B cell (primary cell): Measurements from ENCODE around the gene LMAN2. TPM values are rescaled to one million over a fixed set of nuclear protein-coding genes. Genes with fewer than 3 reads are reported as not detected.

Source experiments
- ATAC-seq: fragments of 200-7000 bp; cut with Tn5 transposase; one replicate; pipeline ENCODE4 v1.10.0; 2021; ENCODE audit warnings: low read depth, mild to moderate bottlenecking, moderate number of reproducible peaks, moderate library complexity
- CTCF ChIA-PET: fragments of 350-600 bp; sonication (Branson Sonifier 250); formaldehyde crosslinking; loops from one replicate; lab custom pipeline; 2021; ENCODE audit warnings: antibody characterized with exemption, inconsistent platforms; lab: Charles Lee
- POLR2A ChIA-PET: fragments of 350-600 bp; sonication (Branson Sonifier 250); formaldehyde crosslinking; loops from one replicate; lab custom pipeline; 2021; ENCODE audit warnings: antibody characterized with exemption; lab: Charles Lee
- DNase-seq: peaks from one replicate; pipeline ENCODE4 v3.0.0; 2013
- H2AFZ ChIP-seq: 2 replicates; pipeline ENCODE4 v1.6.1; 2012; ENCODE audit warnings: mild to moderate bottlenecking, low read depth, low read length; ENCODE audit not compliant: insufficient read depth, poor library complexity, severe bottlenecking
- H3K27ac ChIP-seq, 2 donors: 1 replicate in 1 of 2; 2 replicates in 1 of 2; pipeline ENCODE4 v1.5.1; 2012 to 2013; ENCODE audit warnings: low read length in 2 of 2, mild to moderate bottlenecking in 2 of 2, moderate library complexity in 1 of 2
- H3K27me3 ChIP-seq, 4 experiments: fragments of 200-600 bp in 1 of 4; sonication (generic) in 1 of 4; replicated peaks in 1 of 4; 1 replicate in 2 of 4; 2 replicates in 2 of 4; pipeline versions ENCODE4 v1.6.1 to v1.7.0; 2013 to 2016; ENCODE audit warnings: low read length in 3 of 4, mild to moderate bottlenecking in 2 of 4, mixed read lengths in 1 of 4, moderate library complexity in 1 of 4; ENCODE audit not compliant: insufficient read depth in 4 of 4, control insufficient read depth in 3 of 4; ENCODE audit errors: control extremely low read depth in 1 of 4
- H3K36me3 ChIP-seq, 2 experiments: replicated peaks in 1 of 2; 1 replicate in 1 of 2; 2 replicates in 1 of 2; pipeline versions ENCODE4 v1.6.1 to v1.7.1; 2013; ENCODE audit warnings: low read length in 1 of 2; ENCODE audit not compliant: insufficient read depth in 2 of 2, control insufficient read depth in 1 of 2; ENCODE audit errors: control extremely low read depth in 1 of 2, extremely low read depth in 1 of 2
- H3K4me1 ChIP-seq, 2 donors: fragments of 200-600 bp in 1 of 2; sonication (generic) in 1 of 2; 1 replicate in 1 of 2; 2 replicates in 1 of 2; pipeline versions ENCODE4 v1.5.1 to v1.6.1; 2013 to 2017; ENCODE audit warnings: low read length in 2 of 2; ENCODE audit not compliant: control insufficient read depth in 2 of 2, insufficient read depth in 2 of 2
- H3K4me2 ChIP-seq: replicated peaks from 2 replicates; pipeline ENCODE3; 2012; ENCODE audit warnings: mild to moderate bottlenecking, low read depth, low read length; ENCODE audit not compliant: poor library complexity, severe bottlenecking
- H3K4me3 ChIP-seq, 5 experiments: fragments of 200-600 bp in 1 of 5; sonication (generic) in 1 of 5; 1 replicate in 3 of 5; 2 replicates in 2 of 5; pipeline versions ENCODE4 v1.5.1 to v1.7.0; 2011 to 2016; ENCODE audit warnings: low read length in 4 of 5, mild to moderate bottlenecking in 4 of 5, low read depth in 2 of 5, control low read depth in 1 of 5, moderate library complexity in 1 of 5; ENCODE audit not compliant: insufficient read depth in 1 of 5; ENCODE audit errors: control extremely low read depth in 1 of 5, extremely low read depth in 1 of 5
- H3K79me2 ChIP-seq: fragments of 200-600 bp; sonication (generic); one replicate; pipeline ENCODE4 v1.6.0; 2016; ENCODE audit warnings: low read length; ENCODE audit not compliant: control insufficient read depth, insufficient read depth
- H3K9ac ChIP-seq: fragments of 200-600 bp; sonication (generic); 2 replicates; pipeline ENCODE4 v1.6.1; 2017; ENCODE audit warnings: mild to moderate bottlenecking, low read length, moderate library complexity
- H3K9me3 ChIP-seq, 3 donors: one replicate each; pipeline versions ENCODE4 v1.6.1 to v1.7.1; 2013; ENCODE audit warnings: low read length in 2 of 3; ENCODE audit not compliant: control insufficient read depth in 2 of 3, insufficient read depth in 1 of 3; ENCODE audit errors: control extremely low read depth in 1 of 3
- H4K20me1 ChIP-seq: 2 replicates; pipeline ENCODE4 v1.6.0; 2012; ENCODE audit warnings: mild to moderate bottlenecking, low read length; ENCODE audit not compliant: insufficient read depth, control insufficient read depth, poor library complexity, severe bottlenecking
- H3K27ac Mint-ChIP-seq: one replicate; pipeline ENCODE4 v1.8.0; 2021; ENCODE audit warnings: mixed read lengths
- H3K27me3 Mint-ChIP-seq: one replicate; pipeline ENCODE4 v1.8.0; 2021; ENCODE audit warnings: mixed read lengths
- H3K4me1 Mint-ChIP-seq: one replicate; pipeline ENCODE4 v1.8.0; 2021; ENCODE audit warnings: mixed read lengths
- H3K4me3 Mint-ChIP-seq: one replicate; pipeline ENCODE4 v1.8.0; 2021; ENCODE audit warnings: mixed read lengths
- H3K9me3 Mint-ChIP-seq: one replicate; pipeline ENCODE4 v1.8.0; 2022; ENCODE audit warnings: mixed read lengths; ENCODE audit not compliant: insufficient read depth
- CTCF ChIP-seq: fragments of 200-600 bp; IDR thresholded peaks from one replicate; pipeline ENCODE4 v1.8.0; 2022; ENCODE audit warnings: antibody characterized with exemption, mild to moderate bottlenecking
- WGBS: methylation state at CpG from one replicate; pipeline ENCODE4 v1.1.5; 2013; ENCODE audit warnings: missing lambda C conversion rate; ENCODE audit not compliant: insufficient coverage; 5-methylcytosine and 5-hydroxymethylcytosine counted together
- intact Hi-C: fragments of 100-400 bp; cut with micrococcal nuclease; formaldehyde crosslinking; loops from one replicate; pipeline ENCODE4 v1.10.0; 2022
- polyA minus RNA-seq: library from RNA; depleted of rRNA, polyadenylated mRNA; stranded (reverse); fragments of >200 nt; gene quantifications from 2 replicates; pipeline ENCODE4 v1.2.3, GENCODE V29; 2012
- polyA plus RNA-seq: library from polyadenylated mRNA; depleted of rRNA; stranded (reverse); fragments of >200 nt; gene quantifications from 2 replicates; pipeline ENCODE4 v1.2.3, GENCODE V29; 2012
- total RNA-seq, 2 donors: library from RNA; stranded (reverse); fragments of 120-200 nt in 1 of 2; gene quantifications; 1 replicate in 1 of 2; 2 replicates in 1 of 2; pipeline versions ENCODE4 v1.2.3 to v1.2.4, GENCODE V29; 2013 to 2022

LMAN2 gene
- total RNA-seq, result 89.4 and 99.4 TPM in 2 replicates
- 108 TPM for total RNA-seq (2013)
- 82.8 and 123 TPM in 2 replicates for polyA plus RNA-seq
- polyA minus RNA-seq, result 235 and 265 TPM in 2 replicates

- DNase-seq (peak; percentile 97), ATAC-seq (peak; percentile 99)
- Mint-ChIP-seq H3K9me3 (no peaks in the 10 kb centered on the region), H3K27me3 (no peaks in the 10 kb centered on the region), H3K4me3 (peak within 1 kb of the TSS; percentile 96), H3K27ac (peak within 1 kb of the TSS; percentile 100), H3K4me1 (peaks cover 61% of the 10 kb centered on the region)
- H3K27ac ChIP-seq, result peak within 1 kb of the TSS; percentile 87 to 93
- peak within 1 kb of the TSS; percentile 93 for H3K9ac ChIP-seq
- no peaks in the 10 kb centered on the region for H3K9me3 ChIP-seq
- no peak for TF ChIP-seq CTCF
- peak within 1 kb of the TSS; percentile 85 to 97 (median 90) for H3K4me3 ChIP-seq
- H3K4me1 ChIP-seq, result peaks cover 32 to 38% of the 10 kb centered on the region in 2 donors
- H2AFZ ChIP-seq, result peak within 1 kb of the TSS; percentile 92
- H4K20me1 ChIP-seq, result peaks cover 22% of the 10 kb centered on the region
- H3K4me2 ChIP-seq, result peak within 1 kb of the TSS; percentile 86
- WGBS, result 11% methylated on average over 51 of the region's 55 CpGs
- POLR2A ChIA-PET, result interaction anchor here (0.6 to 1.7 kb wide), 16 partner anchors 10 to 704 kb away, joined by 3 to 14 read pairs (median 3); partner anchors contain the start of genes B4GALT7, GRK6, PRELID1 and RAB24
- H3K36me3 ChIP-seq, result peaks cover 5 to 25% of the 10 kb centered on the region in 2 experiments
- H3K27me3 ChIP-seq, result no peaks in the 10 kb centered on the region
- CTCF ChIA-PET, result interaction anchor here (0.6 to 3.0 kb wide), 15 partner anchors 10 to 159 kb away, joined by 3 to 16 read pairs (median 4); no protein-coding TSS in a partner anchor
- H3K79me2 ChIP-seq, result peaks cover 49% of the 10 kb centered on the region
- intact Hi-C loops, result loop anchor here (1.0 to 2.0 kb wide), 5 partner anchors 51 to 249 kb away; partner anchors contain the start of genes B4GALT7, GRK6, NSD1 and TMED9
These were observed at the start of gene LMAN2 for GRCh38 chr5:177351392-177352329. Gene LMAN2, minus strand, starts transcription at chr5:177351668. Its CDS starts 21 bp downstream, at chr5:177351647.
